HCT116 (cell line): ENCODE results near the gene ADK. TPM values are rescaled to one million over a fixed set of nuclear protein-coding genes. Genes with fewer than 3 reads are reported as not detected.
A peak's percentile ranks its signal among the peaks of the same experiment; 100 is the strongest.

Experiments
- ATAC-seq: fragments of 200-7000 bp; cut with Tn5 transposase; 2 replicates; pipeline ENCODE4 v1.9.1; 2020; ENCODE audit warnings: mild to moderate bottlenecking, moderate library complexity
- BruUV-seq: library from RNA; stranded (reverse); fragments of 400-500 nt; replicated peaks from 2 replicates; lab custom pipeline; 2021; lab: Mats Ljungman, UMichigan
- CTCF ChIA-PET: fragments of 300-600 bp; sonication (Branson Sonifier 250); formaldehyde crosslinking; loops from one replicate; lab custom pipeline; 2021; ENCODE audit warnings: antibody characterized with exemption; lab: Charles Lee
- POLR2A ChIA-PET: fragments of 300-600, 350-600 bp; sonication (Branson Sonifier 250); formaldehyde crosslinking; loops from one replicate; lab custom pipeline; 2021; ENCODE audit warnings: antibody characterized with exemption; lab: Charles Lee
- RAD21 ChIA-PET, 2 experiments: fragments of 300-600 bp; sonication (Branson Sonifier 250); formaldehyde crosslinking; loops; one replicate each; lab custom pipeline; 2023; ENCODE audit warnings: low total read pairs in 2 of 2; ENCODE audit not compliant: uncharacterized antibody in 2 of 2, unreplicated experiment in 2 of 2, low non-redundant PET in 1 of 2; lab: Charles Lee
- DNase-seq: peaks from one replicate; pipeline ENCODE4 v3.0.0-alpha.2; 2010; ENCODE audit warnings: low read depth, low spot score
- H2AFZ ChIP-seq: fragments of 200-600 bp; shearing (Covaris generic), sonication (generic); 2 replicates; pipeline ENCODE4 v1.6.1; 2017; ENCODE audit warnings: low read depth, mixed run types, mixed read lengths, antibody characterized with exemption, low read length; ENCODE audit not compliant: poor library complexity, severe bottlenecking
- H3K27ac ChIP-seq: 2 replicates; pipeline ENCODE4 v1.5.1; 2012; ENCODE audit warnings: low read depth, low read length
- H3K27me3 ChIP-seq: fragments of 200-600 bp; sonication (generic); 2 replicates; pipeline ENCODE4 v1.6.1; 2016; ENCODE audit warnings: mixed run types, low read length, mixed read lengths; ENCODE audit not compliant: insufficient read depth
- H3K36me3 ChIP-seq, 2 experiments: fragments of 200-500 bp in 1 of 2; fragments of 200-600 bp in 1 of 2; sonication (Bioruptor generic) in 1 of 2; sonication (generic) in 1 of 2; 2 replicates each; pipeline versions ENCODE4 v1.5.1 to v1.6.1; 2014 to 2016; ENCODE audit warnings: low read length in 2 of 2, inconsistent platforms in 1 of 2, mixed read lengths in 1 of 2, mixed run types in 1 of 2; ENCODE audit not compliant: insufficient read depth in 2 of 2, control insufficient read depth in 1 of 2
- H3K4me1 ChIP-seq, 2 experiments: fragments of 200-600 bp in 1 of 2; sonication (generic) in 1 of 2; 2 replicates each; pipeline versions ENCODE4 v1.5.1 to v1.6.1; 2012 to 2017; ENCODE audit warnings: low read length in 2 of 2, inconsistent platforms in 1 of 2, mild to moderate bottlenecking in 1 of 2, mixed read lengths in 1 of 2, mixed run types in 1 of 2, moderate library complexity in 1 of 2; ENCODE audit not compliant: insufficient read depth in 2 of 2, control insufficient read depth in 1 of 2
- H3K4me2 ChIP-seq: fragments of 200-600 bp; sonication (generic); 2 replicates; pipeline ENCODE4 v1.6.1; 2017; ENCODE audit warnings: mixed run types, low read length, mixed read lengths
- H3K4me3 ChIP-seq, 2 experiments: fragments of 200-600 bp in 1 of 2; sonication (generic) in 1 of 2; replicated peaks in 1 of 2; 2 replicates each; pipeline ENCODE4 v1.5.1; 2011 to 2016; ENCODE audit warnings: low read length in 2 of 2, control low read depth in 1 of 2, low read depth in 1 of 2, mild to moderate bottlenecking in 1 of 2, mixed read lengths in 1 of 2, mixed run types in 1 of 2
- H3K79me2 ChIP-seq: fragments of 200-600 bp; sonication (generic); 2 replicates; pipeline ENCODE4 v1.6.1; 2017; ENCODE audit warnings: mild to moderate bottlenecking, mixed run types, low read length, moderate library complexity, mixed read lengths; ENCODE audit not compliant: insufficient read depth
- H3K9ac ChIP-seq: fragments of 200-600 bp; sonication (generic); 2 replicates; pipeline ENCODE4 v1.6.1; 2016; ENCODE audit warnings: low read length, mixed read lengths
- H3K9me2 ChIP-seq: fragments of 200-600 bp; sonication (generic), shearing (Covaris generic); 2 replicates; pipeline ENCODE4 v1.6.1; 2017; ENCODE audit warnings: mixed run types, mild to moderate bottlenecking, moderate library complexity; ENCODE audit not compliant: insufficient read depth
- H3K9me3 ChIP-seq, 2 experiments: fragments of 200-500 bp in 1 of 2; fragments of 200-600 bp in 1 of 2; sonication (Bioruptor generic) in 1 of 2; sonication (generic) in 1 of 2; 2 replicates each; pipeline ENCODE4 v1.6.1; 2014 to 2017; ENCODE audit warnings: low read length in 2 of 2, mixed read lengths in 2 of 2, inconsistent platforms in 1 of 2, low read depth in 1 of 2, mild to moderate bottlenecking in 1 of 2, mixed run types in 1 of 2, moderate library complexity in 1 of 2; ENCODE audit not compliant: control insufficient read depth in 1 of 2, insufficient read depth in 1 of 2
- H4K20me1 ChIP-seq: fragments of 200-600 bp; sonication (generic), shearing (Covaris generic); 2 replicates; pipeline ENCODE4 v1.6.1; 2017; ENCODE audit warnings: mixed run types, mild to moderate bottlenecking, moderate library complexity; ENCODE audit not compliant: insufficient read depth
- EZH2 ChIP-seq: fragments of 200-600 bp; sonication (generic); IDR thresholded peaks from 2 replicates; pipeline ENCODE4 v1.6.1; 2017; ENCODE audit warnings: antibody characterized with exemption, mixed run types
- POLR2AphosphoS5 ChIP-seq: IDR thresholded peaks from 2 replicates; pipeline ENCODE4 v1.6.1; 2011; ENCODE audit warnings: mild to moderate bottlenecking, low read depth, low read length, moderate library complexity
- RAD21 ChIP-seq: IDR thresholded peaks from 2 replicates; pipeline ENCODE4 v1.6.1; 2012; ENCODE audit warnings: low read depth, mild to moderate bottlenecking
- SP1 ChIP-seq: IDR thresholded peaks from 2 replicates; pipeline ENCODE4 v1.6.1; 2012; ENCODE audit warnings: low read depth
- ZFX ChIP-seq: fragments of 450-650 bp; IDR thresholded peaks from 2 replicates; pipeline ENCODE4 v1.6.1; 2017
- ZNF274 ChIP-seq: fragments of 200-500 bp; sonication (Bioruptor generic); IDR thresholded peaks from 2 replicates; pipeline ENCODE4 v1.6.1; 2014; ENCODE audit warnings: mild to moderate bottlenecking, low read depth, low read length, inconsistent platforms
- intact Hi-C: fragments of 100-400 bp; cut with micrococcal nuclease; formaldehyde crosslinking; loops from 2 replicates; pipeline ENCODE4 v1.10.0; 2022
- total RNA-seq: library from RNA; stranded (reverse); gene quantifications from one replicate; pipeline ENCODE4 v1.2.1, GENCODE V29; 2021; ENCODE audit not compliant: unreplicated experiment
- TF ChIP-seq, protein P1 (sequence below): IDR thresholded peaks from 2 replicates; pipeline ENCODE4 v1.6.1; 2012; ENCODE audit warnings: low read depth
- TF ChIP-seq, protein P2 (sequence below): IDR thresholded peaks from 2 replicates; pipeline ENCODE4 v1.6.1; 2011; ENCODE audit warnings: mild to moderate bottlenecking, low read length, moderate library complexity; ENCODE audit not compliant: insufficient replicate concordance; ENCODE audit errors: extremely low read depth
- TF ChIP-seq, protein P3 (sequence below), 3 experiments: fragments of 200-600 bp in 1 of 3; sonication (generic) in 1 of 3; IDR thresholded peaks in 2 of 3; conservative IDR thresholded peaks in 1 of 3; 2 replicates each; pipeline ENCODE4 v1.5.1; 2012 to 2017; ENCODE audit warnings: low read depth in 2 of 3, low read length in 2 of 3, antibody characterized with exemption in 1 of 3, borderline replicate concordance in 1 of 3, control low read depth in 1 of 3, mild to moderate bottlenecking in 1 of 3, mixed read lengths in 1 of 3, mixed run types in 1 of 3, moderate library complexity in 1 of 3; ENCODE audit not compliant: insufficient read depth in 1 of 3

The ADK gene
- total RNA-seq, 1 experiment from 2014 or later, result 55.0 TPM

DNA sequence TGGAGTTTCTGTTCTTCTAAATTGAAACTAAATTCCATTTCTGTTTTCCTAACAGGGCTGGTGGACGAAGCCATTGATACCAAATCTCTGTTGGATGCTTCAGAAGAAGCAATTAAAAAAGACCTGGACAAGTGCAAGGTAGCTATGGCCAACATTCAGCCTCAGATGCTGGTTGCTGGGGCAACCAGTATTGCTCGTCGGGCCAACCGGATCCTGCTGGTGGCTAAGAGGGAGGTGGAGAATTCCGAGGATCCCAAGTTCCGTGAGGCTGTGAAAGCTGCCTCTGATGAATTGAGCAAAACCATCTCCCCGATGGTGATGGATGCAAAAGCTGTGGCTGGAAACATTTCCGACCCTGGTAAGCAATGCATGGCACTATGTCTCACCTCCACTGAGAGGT, 46.0 kb upstream of the ADK start (continued):
- TF ChIP-seq, protein P1, sequence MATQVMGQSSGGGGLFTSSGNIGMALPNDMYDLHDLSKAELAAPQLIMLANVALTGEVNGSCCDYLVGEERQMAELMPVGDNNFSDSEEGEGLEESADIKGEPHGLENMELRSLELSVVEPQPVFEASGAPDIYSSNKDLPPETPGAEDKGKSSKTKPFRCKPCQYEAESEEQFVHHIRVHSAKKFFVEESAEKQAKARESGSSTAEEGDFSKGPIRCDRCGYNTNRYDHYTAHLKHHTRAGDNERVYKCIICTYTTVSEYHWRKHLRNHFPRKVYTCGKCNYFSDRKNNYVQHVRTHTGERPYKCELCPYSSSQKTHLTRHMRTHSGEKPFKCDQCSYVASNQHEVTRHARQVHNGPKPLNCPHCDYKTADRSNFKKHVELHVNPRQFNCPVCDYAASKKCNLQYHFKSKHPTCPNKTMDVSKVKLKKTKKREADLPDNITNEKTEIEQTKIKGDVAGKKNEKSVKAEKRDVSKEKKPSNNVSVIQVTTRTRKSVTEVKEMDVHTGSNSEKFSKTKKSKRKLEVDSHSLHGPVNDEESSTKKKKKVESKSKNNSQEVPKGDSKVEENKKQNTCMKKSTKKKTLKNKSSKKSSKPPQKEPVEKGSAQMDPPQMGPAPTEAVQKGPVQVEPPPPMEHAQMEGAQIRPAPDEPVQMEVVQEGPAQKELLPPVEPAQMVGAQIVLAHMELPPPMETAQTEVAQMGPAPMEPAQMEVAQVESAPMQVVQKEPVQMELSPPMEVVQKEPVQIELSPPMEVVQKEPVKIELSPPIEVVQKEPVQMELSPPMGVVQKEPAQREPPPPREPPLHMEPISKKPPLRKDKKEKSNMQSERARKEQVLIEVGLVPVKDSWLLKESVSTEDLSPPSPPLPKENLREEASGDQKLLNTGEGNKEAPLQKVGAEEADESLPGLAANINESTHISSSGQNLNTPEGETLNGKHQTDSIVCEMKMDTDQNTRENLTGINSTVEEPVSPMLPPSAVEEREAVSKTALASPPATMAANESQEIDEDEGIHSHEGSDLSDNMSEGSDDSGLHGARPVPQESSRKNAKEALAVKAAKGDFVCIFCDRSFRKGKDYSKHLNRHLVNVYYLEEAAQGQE, result no peak
- TF ChIP-seq EZH2 (no peak), POLR2AphosphoS5 (no peak), ZFX (no peak)

DNA sequence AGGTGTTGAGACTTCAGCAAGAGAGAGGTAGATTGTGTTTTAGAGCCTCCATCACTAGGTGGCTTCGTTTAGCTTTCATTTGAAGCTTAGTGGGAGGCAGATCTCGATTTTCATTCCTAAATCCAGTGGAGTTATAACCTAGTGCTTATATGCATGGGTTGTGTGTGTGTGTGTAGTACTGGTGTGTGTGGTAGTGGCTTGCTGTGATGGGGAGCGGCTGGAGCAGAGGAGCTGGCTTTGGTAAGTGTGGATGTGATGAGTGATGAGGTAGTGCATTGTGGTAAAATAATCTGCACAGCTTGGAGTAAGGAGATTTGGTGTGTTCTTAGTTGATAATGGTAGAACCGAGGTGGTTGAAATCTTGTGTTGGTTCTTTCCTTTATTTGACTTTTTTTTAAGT, 43.6 kb upstream of the ADK start:
- H3K36me3 ChIP-seq, result peaks cover 44 to 77% of the 10 kb centered on the region in 2 experiments
- TF ChIP-seq RAD21, result 0 out of 2 replicates have a peak, but pooled peaks have one; percentile 5
- TF ChIP-seq, protein P2, sequence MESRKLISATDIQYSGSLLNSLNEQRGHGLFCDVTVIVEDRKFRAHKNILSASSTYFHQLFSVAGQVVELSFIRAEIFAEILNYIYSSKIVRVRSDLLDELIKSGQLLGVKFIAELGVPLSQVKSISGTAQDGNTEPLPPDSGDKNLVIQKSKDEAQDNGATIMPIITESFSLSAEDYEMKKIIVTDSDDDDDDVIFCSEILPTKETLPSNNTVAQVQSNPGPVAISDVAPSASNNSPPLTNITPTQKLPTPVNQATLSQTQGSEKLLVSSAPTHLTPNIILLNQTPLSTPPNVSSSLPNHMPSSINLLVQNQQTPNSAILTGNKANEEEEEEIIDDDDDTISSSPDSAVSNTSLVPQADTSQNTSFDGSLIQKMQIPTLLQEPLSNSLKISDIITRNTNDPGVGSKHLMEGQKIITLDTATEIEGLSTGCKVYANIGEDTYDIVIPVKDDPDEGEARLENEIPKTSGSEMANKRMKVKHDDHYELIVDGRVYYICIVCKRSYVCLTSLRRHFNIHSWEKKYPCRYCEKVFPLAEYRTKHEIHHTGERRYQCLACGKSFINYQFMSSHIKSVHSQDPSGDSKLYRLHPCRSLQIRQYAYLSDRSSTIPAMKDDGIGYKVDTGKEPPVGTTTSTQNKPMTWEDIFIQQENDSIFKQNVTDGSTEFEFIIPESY, result no peak
- no peak for TF ChIP-seq SP1
- TF ChIP-seq, protein P3, sequence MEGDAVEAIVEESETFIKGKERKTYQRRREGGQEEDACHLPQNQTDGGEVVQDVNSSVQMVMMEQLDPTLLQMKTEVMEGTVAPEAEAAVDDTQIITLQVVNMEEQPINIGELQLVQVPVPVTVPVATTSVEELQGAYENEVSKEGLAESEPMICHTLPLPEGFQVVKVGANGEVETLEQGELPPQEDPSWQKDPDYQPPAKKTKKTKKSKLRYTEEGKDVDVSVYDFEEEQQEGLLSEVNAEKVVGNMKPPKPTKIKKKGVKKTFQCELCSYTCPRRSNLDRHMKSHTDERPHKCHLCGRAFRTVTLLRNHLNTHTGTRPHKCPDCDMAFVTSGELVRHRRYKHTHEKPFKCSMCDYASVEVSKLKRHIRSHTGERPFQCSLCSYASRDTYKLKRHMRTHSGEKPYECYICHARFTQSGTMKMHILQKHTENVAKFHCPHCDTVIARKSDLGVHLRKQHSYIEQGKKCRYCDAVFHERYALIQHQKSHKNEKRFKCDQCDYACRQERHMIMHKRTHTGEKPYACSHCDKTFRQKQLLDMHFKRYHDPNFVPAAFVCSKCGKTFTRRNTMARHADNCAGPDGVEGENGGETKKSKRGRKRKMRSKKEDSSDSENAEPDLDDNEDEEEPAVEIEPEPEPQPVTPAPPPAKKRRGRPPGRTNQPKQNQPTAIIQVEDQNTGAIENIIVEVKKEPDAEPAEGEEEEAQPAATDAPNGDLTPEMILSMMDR (IDR thresholded peaks at IDR 0.05 in 2 of 3, conservative IDR thresholded peaks at IDR 0.05 in 1 of 3; ENCODE audit: borderline replicate concordance in 1 of 3, insufficient read depth in 1 of 3, low read depth in 2 of 3, low read length in 2 of 3), result no peak
- TF ChIP-seq ZNF274, result no peak
- no peak for TF ChIP-seq EZH2
- H3K27ac ChIP-seq, result no peak overlapping the region
- peaks cover 6% of the 10 kb centered on the region; the same call in 1 of the 2 replicates for H4K20me1 ChIP-seq
- intact Hi-C loops, result no loop called here
- no peak for DNase-seq
- ChIA-PET CTCF (no interaction called here), POLR2A (no interaction called here), RAD21 (interaction anchor here in 1 of 2 experiments (0.6 kb wide), 1 partner anchor 131 kb away, joined by 3 read pairs; no protein-coding TSS in a partner anchor)
- no peak overlapping the region for H3K9ac ChIP-seq
- H3K4me2 ChIP-seq, result no peak overlapping the region
- no peaks in the 10 kb centered on the region for H3K4me1 ChIP-seq
- no peaks in the 10 kb centered on the region for H3K9me2 ChIP-seq
- no peak for ATAC-seq
- H2AFZ ChIP-seq, result no peak overlapping the region
- peaks cover 24% of the 10 kb centered on the region; the same call in 1 of the 2 replicates for H3K79me2 ChIP-seq
- H3K4me3 ChIP-seq, result no peak overlapping the region
- no peaks in the 10 kb centered on the region for H3K27me3 ChIP-seq
- H3K9me3 ChIP-seq, result no peaks in the 10 kb centered on the region
- BruUV-seq, result no TSS peak
